B cell (primary cell): Measurements from ENCODE around the gene LRRC4B.

Experiments used
- EZH2 ChIP-seq: IDR thresholded peaks from 2 replicates; pipeline ENCODE4 v1.6.1; 2012; ENCODE audit warnings: borderline replicate concordance, low read depth, mild to moderate bottlenecking, moderate library complexity, low read length; ENCODE audit not compliant: insufficient read depth, poor library complexity, severe bottlenecking
- TF ChIP-seq, protein P1 (sequence below): fragments of 200-600 bp; IDR thresholded peaks from one replicate; pipeline ENCODE4 v1.8.0; 2022; ENCODE audit warnings: antibody characterized with exemption, mild to moderate bottlenecking

- TF ChIP-seq, protein P1, sequence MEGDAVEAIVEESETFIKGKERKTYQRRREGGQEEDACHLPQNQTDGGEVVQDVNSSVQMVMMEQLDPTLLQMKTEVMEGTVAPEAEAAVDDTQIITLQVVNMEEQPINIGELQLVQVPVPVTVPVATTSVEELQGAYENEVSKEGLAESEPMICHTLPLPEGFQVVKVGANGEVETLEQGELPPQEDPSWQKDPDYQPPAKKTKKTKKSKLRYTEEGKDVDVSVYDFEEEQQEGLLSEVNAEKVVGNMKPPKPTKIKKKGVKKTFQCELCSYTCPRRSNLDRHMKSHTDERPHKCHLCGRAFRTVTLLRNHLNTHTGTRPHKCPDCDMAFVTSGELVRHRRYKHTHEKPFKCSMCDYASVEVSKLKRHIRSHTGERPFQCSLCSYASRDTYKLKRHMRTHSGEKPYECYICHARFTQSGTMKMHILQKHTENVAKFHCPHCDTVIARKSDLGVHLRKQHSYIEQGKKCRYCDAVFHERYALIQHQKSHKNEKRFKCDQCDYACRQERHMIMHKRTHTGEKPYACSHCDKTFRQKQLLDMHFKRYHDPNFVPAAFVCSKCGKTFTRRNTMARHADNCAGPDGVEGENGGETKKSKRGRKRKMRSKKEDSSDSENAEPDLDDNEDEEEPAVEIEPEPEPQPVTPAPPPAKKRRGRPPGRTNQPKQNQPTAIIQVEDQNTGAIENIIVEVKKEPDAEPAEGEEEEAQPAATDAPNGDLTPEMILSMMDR: no peak
- TF ChIP-seq EZH2: no peak
These were observed 60.9 kb downstream of the LRRC4B start for GRCh38 chr19:50507376-50507775.
